C4-2B (cell line): ENCODE results near the gene CCDC91.

Experiments
- CTCF ChIP-seq: fragments of 450-650 bp; conservative IDR thresholded peaks from 2 replicates; pipeline ENCODE4 v1.5.1; 2017; ENCODE audit warnings: mild to moderate bottlenecking
- ZFX ChIP-seq: fragments of 450-650 bp; IDR thresholded peaks from 2 replicates; pipeline ENCODE4 v1.6.1; 2017

DNA sequence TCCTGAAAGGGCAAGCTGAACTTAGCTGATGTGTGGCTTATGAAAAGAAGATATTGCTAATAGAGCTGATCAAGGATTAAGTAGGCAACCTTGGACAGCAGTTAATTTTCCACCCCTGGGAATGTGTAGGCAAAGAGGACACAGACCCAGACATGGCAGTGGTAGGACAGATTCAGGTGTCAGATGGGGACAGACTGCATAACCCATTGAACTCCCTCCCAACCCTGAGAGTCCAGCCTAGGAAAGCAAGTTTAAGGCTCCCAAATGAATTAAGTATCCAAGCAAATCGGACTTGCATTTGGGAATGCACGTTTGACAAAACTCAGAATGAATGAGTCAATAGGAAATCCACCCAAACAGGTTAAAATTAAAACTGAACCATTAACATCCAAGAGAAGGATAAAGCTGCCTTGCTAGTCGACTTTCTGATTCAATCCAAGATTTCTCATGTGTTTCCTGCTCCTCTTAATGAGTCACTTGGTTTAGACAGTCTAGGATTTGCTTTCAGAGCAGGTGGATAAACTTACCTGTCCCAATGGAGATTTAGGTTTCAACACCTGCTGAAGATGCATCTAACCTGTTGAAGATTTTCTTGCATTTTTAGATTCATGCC lies 385.4 kb downstream of the CCDC91 start:
- TF ChIP-seq CTCF (no peak), ZFX (no peak)
